Measurements from ENCODE around the gene NYAP2. TPM values are rescaled to one million over a fixed set of nuclear protein-coding genes. Genes with fewer than 3 reads are reported as not detected.
A peak's percentile ranks its signal among the peaks of the same experiment; 100 is the strongest.

Gene NYAP2
- total RNA-seq, result not detected
- polyA plus RNA-seq (2013, experiment 1 of 2), result 0.14 TPM
- 0.17 TPM for polyA plus RNA-seq (2013, experiment 2 of 2)
- long read RNA-seq, experiment 1, result 0 reads
- long read RNA-seq, experiment 2, result 0 reads
- long read RNA-seq, experiment 3, result 0 reads
- long read RNA-seq, experiment 4, result 0 reads

- H3K4me3 ChIP-seq (ENCODE audit: low read length), result no peak within 1 kb of the TSS
- 80% methylated on average over 5 of the region's 5 CpGs; no CpG with 5 or more reads in 1 of the 2 experiments for WGBS, 2 experiments (ENCODE audit: insufficient coverage in 1 of 2, insufficient read length in 1 of 2)
- H3K9me3 ChIP-seq (ENCODE audit: control insufficient read depth, low read length), result no peaks in the 10 kb centered on the region
- H3K27ac Mint-ChIP-seq, result no peak within 1 kb of the TSS
- no peaks in the 10 kb centered on the region for H3K4me1 Mint-ChIP-seq
- H3K27ac ChIP-seq (ENCODE audit: low read depth, low read length), result peak within 1 kb of the TSS; percentile 88
- no peak within 1 kb of the TSS for H3K4me3 Mint-ChIP-seq
- no peaks in the 10 kb centered on the region for H3K9me3 Mint-ChIP-seq
- peaks cover 13% of the 10 kb centered on the region for H3K27me3 ChIP-seq (ENCODE audit: control insufficient read depth, insufficient read depth, low read length, poor library complexity, severe bottlenecking)
- no peaks in the 10 kb centered on the region for H3K36me3 ChIP-seq (ENCODE audit: control insufficient read depth, insufficient read depth, low read length)
- no peak for DNase-seq
- no peaks in the 10 kb centered on the region for H3K36me3 Mint-ChIP-seq (ENCODE audit: low read depth)
- TF ChIP-seq, protein P1, sequence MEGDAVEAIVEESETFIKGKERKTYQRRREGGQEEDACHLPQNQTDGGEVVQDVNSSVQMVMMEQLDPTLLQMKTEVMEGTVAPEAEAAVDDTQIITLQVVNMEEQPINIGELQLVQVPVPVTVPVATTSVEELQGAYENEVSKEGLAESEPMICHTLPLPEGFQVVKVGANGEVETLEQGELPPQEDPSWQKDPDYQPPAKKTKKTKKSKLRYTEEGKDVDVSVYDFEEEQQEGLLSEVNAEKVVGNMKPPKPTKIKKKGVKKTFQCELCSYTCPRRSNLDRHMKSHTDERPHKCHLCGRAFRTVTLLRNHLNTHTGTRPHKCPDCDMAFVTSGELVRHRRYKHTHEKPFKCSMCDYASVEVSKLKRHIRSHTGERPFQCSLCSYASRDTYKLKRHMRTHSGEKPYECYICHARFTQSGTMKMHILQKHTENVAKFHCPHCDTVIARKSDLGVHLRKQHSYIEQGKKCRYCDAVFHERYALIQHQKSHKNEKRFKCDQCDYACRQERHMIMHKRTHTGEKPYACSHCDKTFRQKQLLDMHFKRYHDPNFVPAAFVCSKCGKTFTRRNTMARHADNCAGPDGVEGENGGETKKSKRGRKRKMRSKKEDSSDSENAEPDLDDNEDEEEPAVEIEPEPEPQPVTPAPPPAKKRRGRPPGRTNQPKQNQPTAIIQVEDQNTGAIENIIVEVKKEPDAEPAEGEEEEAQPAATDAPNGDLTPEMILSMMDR (conservative IDR thresholded peaks at IDR 0.05), result no peak
- H3K9ac ChIP-seq (ENCODE audit: extremely low read depth, low read length, poor library complexity, severe bottlenecking), result no peak within 1 kb of the TSS
- H3K27me3 Mint-ChIP-seq (ENCODE audit: insufficient read depth), result peaks cover 2% of the 10 kb centered on the region
- H3K4me1 ChIP-seq (ENCODE audit: control insufficient read depth, insufficient read depth, low read length), result no peaks in the 10 kb centered on the region
Observed at GRCh38 chr2:225399504-225399903, at the start of gene NYAP2. Gene NYAP2, plus strand, starts transcription at chr2:225399710. Its CDS starts 9,171 bp downstream, at chr2:225408881.

DNA sequence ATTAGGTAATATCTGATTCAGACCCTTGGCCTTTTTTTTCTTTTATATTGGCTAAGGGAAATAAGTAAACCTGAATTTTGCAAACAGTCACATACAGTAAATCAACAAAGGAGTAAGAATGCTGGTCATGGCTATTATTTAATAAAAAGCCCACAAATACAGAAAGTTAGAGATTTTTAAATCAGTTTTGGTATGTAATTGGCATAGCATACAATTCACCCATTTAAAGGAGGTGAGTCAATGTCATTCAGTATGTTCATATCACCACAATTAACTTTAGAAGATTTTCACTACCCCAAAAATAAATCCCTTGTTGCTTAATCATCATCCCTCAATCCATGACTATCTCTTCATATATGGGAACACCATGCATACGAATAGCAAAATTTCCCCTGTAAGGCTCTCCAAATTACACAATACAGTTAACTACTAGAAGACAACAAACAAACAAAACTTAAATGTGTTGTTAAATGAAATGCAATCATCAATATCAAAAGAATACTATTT is 45.9 kb upstream of the NYAP2 start:
- no peak for DNase-seq
- Mint-ChIP-seq H3K9me3 (no peaks in the 10 kb centered on the region), H3K27me3 (ENCODE audit: insufficient read depth) (no peaks in the 10 kb centered on the region), H3K4me1 (peaks cover 1% of the 10 kb centered on the region), H3K4me3 (no peak overlapping the region), H3K36me3 (ENCODE audit: low read depth) (no peaks in the 10 kb centered on the region), H3K27ac (no peak overlapping the region)
- Histone ChIP-seq H3K27me3 (ENCODE audit: control insufficient read depth, insufficient read depth, low read length, poor library complexity, severe bottlenecking) (no peaks in the 10 kb centered on the region), H3K9ac (ENCODE audit: extremely low read depth, low read length, poor library complexity, severe bottlenecking) (no peak overlapping the region), H3K9me3 (ENCODE audit: control insufficient read depth, low read length) (no peaks in the 10 kb centered on the region), H3K4me3 (ENCODE audit: low read length) (no peak overlapping the region), H3K27ac (ENCODE audit: low read depth, low read length) (peak overlapping the region; percentile 71), H3K4me1 (ENCODE audit: control insufficient read depth, insufficient read depth, low read length) (no peaks in the 10 kb centered on the region), H3K36me3 (ENCODE audit: control insufficient read depth, insufficient read depth, low read length) (no peaks in the 10 kb centered on the region)
- TF ChIP-seq, protein P1 (conservative IDR thresholded peaks at IDR 0.05), result no peak
- 71 to 88% methylated on average over 1 of the region's 1 CpG for WGBS, 2 experiments (ENCODE audit: insufficient coverage in 1 of 2, insufficient read length in 1 of 2)

- no peaks in the 10 kb centered on the region for H3K9me3 ChIP-seq (ENCODE audit: control insufficient read depth, low read length)
- no peak overlapping the region for H3K9ac ChIP-seq (ENCODE audit: extremely low read depth, low read length, poor library complexity, severe bottlenecking)
- TF ChIP-seq, protein P1 (conservative IDR thresholded peaks at IDR 0.05), result no peak
- Mint-ChIP-seq H3K4me1 (peaks cover 1% of the 10 kb centered on the region), H3K9me3 (no peaks in the 10 kb centered on the region), H3K27ac (no peak overlapping the region), H3K27me3 (ENCODE audit: insufficient read depth) (no peaks in the 10 kb centered on the region), H3K4me3 (no peak overlapping the region), H3K36me3 (ENCODE audit: low read depth) (no peaks in the 10 kb centered on the region)
- no peaks in the 10 kb centered on the region for H3K27me3 ChIP-seq (ENCODE audit: control insufficient read depth, insufficient read depth, low read length, poor library complexity, severe bottlenecking)
- peak overlapping the region; percentile 71 for H3K27ac ChIP-seq (ENCODE audit: low read depth, low read length)
- WGBS, 2 experiments (ENCODE audit: insufficient coverage in 1 of 2, insufficient read length in 1 of 2), result 39 to 40% methylated on average over 1 to 3 of the region's 3 CpGs
- DNase-seq, result peak; percentile 52
- H3K4me3 ChIP-seq (ENCODE audit: low read length), result no peak overlapping the region
- H3K36me3 ChIP-seq (ENCODE audit: control insufficient read depth, insufficient read depth, low read length), result no peaks in the 10 kb centered on the region
- H3K4me1 ChIP-seq (ENCODE audit: control insufficient read depth, insufficient read depth, low read length), result no peaks in the 10 kb centered on the region
Observed at GRCh38 chr2:225354281-225354774, 45.2 kb upstream of the NYAP2 start.

All from endodermal cell (in vitro differentiated cells).